Dendritic cell treated with granulocyte-macrophage colony-stimulating factor and Interleukin-4, amounts not matched to agents 40 ng/mL and 50 ng/mL, for 4 days (primary cell): ENCODE results near the gene PI4KA.
A peak's percentile ranks its signal among the peaks of the same experiment; 100 is the strongest.

Experiments
- H3K27ac Mint-ChIP-seq: one replicate; pipeline ENCODE4 v1.8.0; 2022; ENCODE audit warnings: mild to moderate bottlenecking, mixed read lengths
- H3K27me3 Mint-ChIP-seq: one replicate; pipeline ENCODE4 v1.8.0; 2022; ENCODE audit warnings: mild to moderate bottlenecking, mixed read lengths
- H3K36me3 Mint-ChIP-seq: one replicate; pipeline ENCODE4 v1.8.0; 2022; ENCODE audit warnings: low read depth, mixed read lengths
- H3K4me1 Mint-ChIP-seq: one replicate; pipeline ENCODE4 v1.8.0; 2022; ENCODE audit warnings: low read depth, mixed read lengths
- H3K4me3 Mint-ChIP-seq: one replicate; pipeline ENCODE4 v1.8.0; 2022; ENCODE audit warnings: mild to moderate bottlenecking, moderate library complexity, mixed read lengths
- H3K9me3 Mint-ChIP-seq: one replicate; pipeline ENCODE4 v1.8.0; 2022; ENCODE audit warnings: mixed read lengths
- intact Hi-C: fragments of 100-400 bp; cut with micrococcal nuclease; formaldehyde crosslinking; loops from one replicate; pipeline ENCODE4 v1.15.0; 2022

Gene PI4KA

DNA sequence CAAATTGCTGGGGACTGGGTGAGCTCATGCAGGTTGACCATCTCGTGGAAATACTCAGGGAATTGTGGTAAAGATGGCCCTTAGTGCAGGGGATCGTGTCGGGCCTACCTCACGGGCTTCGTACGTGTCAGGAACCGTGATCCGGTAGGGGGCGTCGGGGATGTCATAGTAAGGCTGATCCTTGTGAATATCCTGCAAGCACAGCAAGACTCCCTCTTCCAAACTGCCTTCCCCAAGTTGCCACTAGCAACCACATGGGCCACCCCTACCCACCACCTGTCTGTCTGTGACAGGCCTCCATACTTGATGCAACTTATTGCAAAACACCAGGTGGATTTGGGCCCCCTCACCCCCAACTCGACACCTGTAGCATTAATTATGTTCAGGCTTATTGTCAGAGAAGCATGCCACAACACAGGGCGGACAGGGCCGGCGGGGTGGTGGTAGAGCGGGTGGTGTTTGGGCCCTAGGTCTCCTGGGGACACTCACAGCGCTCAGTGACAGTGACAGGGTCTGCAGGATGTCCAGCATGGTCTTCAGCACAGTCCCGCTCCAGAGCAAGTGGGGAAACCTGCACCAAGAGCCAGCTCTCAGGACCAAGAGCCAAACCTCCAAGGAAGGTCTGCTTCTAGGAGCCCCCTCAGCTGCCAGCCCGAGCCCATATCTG is 107.3 kb downstream of the PI4KA start:
- intact Hi-C loops = no loop called here
- peaks cover 87% of the 10 kb centered on the region for H3K36me3 Mint-ChIP-seq

DNA sequence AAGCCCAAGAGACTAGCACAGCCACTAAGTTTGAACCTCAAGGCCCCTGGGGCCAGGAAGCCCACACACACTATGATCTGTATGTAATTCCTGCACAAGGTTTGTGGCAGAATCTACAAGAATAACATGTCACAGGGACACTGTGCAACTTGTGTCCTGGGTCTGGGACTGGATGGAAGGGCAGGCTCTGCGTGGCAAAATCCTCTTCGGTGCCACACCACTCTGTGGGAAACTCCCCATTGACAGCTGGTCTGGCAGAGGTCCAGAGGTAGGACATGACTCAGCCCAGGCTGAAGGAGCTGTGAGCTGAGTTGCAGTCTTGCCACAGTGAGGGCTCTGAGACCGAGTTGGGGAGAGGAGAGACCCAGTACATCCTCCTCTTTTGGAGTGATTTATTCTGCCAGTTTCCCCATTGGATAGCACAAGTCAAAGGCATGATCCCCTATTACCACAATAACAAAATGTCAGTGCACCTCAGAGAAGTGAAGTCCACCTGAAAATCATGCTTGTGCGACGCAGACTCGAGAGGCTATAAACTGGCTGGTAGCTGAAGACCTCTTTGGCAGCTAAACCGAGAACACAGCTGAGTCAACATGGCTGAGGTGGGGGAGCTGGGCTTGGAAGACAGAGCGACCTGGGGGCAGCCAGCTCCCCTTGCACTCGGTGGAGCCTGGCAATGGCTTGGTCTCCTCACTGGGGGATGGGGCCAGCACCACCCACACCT is 108.0 kb downstream of the PI4KA start:
- peak overlapping the region; percentile 66 for H3K27ac Mint-ChIP-seq
- H3K4me3 Mint-ChIP-seq = no peak overlapping the region
- H3K36me3 Mint-ChIP-seq = peaks cover 89% of the 10 kb centered on the region
- H3K4me1 Mint-ChIP-seq = peaks cover 40% of the 10 kb centered on the region
- H3K9me3 Mint-ChIP-seq = no peaks in the 10 kb centered on the region
- intact Hi-C loops = no loop called here
- H3K27me3 Mint-ChIP-seq = peaks cover 5% of the 10 kb centered on the region

More for the DNA sequence above, 107.3 kb downstream of the PI4KA start:
- peaks cover 5% of the 10 kb centered on the region for H3K27me3 Mint-ChIP-seq
- H3K27ac Mint-ChIP-seq = peak overlapping the region; percentile 66
- H3K4me3 Mint-ChIP-seq = no peak overlapping the region
- peaks cover 37% of the 10 kb centered on the region for H3K4me1 Mint-ChIP-seq
- H3K9me3 Mint-ChIP-seq = no peaks in the 10 kb centered on the region

DNA sequence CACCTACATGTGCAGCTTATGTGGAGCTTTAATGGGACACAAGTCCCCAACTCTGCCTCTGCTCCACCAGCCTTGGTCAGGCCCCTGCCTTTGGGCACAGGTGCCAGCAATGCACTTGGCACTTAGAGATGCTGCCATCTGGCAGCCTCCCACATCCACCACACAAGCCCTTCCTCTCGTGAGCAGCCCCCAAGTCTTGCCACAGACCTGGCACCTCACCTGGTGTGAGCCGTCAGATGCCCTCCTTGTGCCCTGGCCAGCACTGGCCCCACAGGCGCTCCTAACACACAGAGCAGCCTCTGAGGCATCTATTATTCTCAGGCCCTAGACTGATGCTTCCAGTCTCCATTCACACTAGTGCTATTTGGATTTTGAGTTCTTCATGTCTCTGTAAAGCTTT is 109.2 kb downstream of the PI4KA start:
- intact Hi-C loops = no loop called here
- peaks cover 5% of the 10 kb centered on the region for H3K27me3 Mint-ChIP-seq
- H3K27ac Mint-ChIP-seq = peak overlapping the region; percentile 66
- peaks cover 90% of the 10 kb centered on the region for H3K36me3 Mint-ChIP-seq
- no peak overlapping the region for H3K4me3 Mint-ChIP-seq
- H3K4me1 Mint-ChIP-seq = peaks cover 48% of the 10 kb centered on the region
- no peaks in the 10 kb centered on the region for H3K9me3 Mint-ChIP-seq

- Mint-ChIP-seq H3K4me1 (peaks cover 48% of the 10 kb centered on the region), H3K4me3 (no peak overlapping the region), H3K9me3 (no peaks in the 10 kb centered on the region), H3K27me3 (peaks cover 5% of the 10 kb centered on the region), H3K36me3 (peaks cover 90% of the 10 kb centered on the region), H3K27ac (peak overlapping the region; percentile 66)
- intact Hi-C loops = no loop called here
Measured at GRCh38 chr22:20748731-20749428, 109.7 kb downstream of the PI4KA start.

GRCh38 chr22:20748082-20748481 is 110.5 kb downstream of the PI4KA start:
- Mint-ChIP-seq H3K27me3 (peaks cover 5% of the 10 kb centered on the region), H3K27ac (peak overlapping the region; percentile 66), H3K4me1 (peaks cover 48% of the 10 kb centered on the region), H3K4me3 (no peak overlapping the region), H3K9me3 (no peaks in the 10 kb centered on the region), H3K36me3 (peaks cover 90% of the 10 kb centered on the region)
- intact Hi-C loops = no loop called here

GRCh38 chr22:20747223-20747622 is 111.4 kb downstream of the PI4KA start:
- Mint-ChIP-seq H3K9me3 (no peaks in the 10 kb centered on the region), H3K4me3 (no peak overlapping the region), H3K36me3 (peaks cover 90% of the 10 kb centered on the region), H3K4me1 (peaks cover 48% of the 10 kb centered on the region), H3K27ac (no peak overlapping the region), H3K27me3 (peaks cover 5% of the 10 kb centered on the region)
- intact Hi-C loops = no loop called here

- no peak overlapping the region for H3K4me3 Mint-ChIP-seq
Measured at GRCh38 chr22:20746431-20747189, 112.0 kb downstream of the PI4KA start.

DNA sequence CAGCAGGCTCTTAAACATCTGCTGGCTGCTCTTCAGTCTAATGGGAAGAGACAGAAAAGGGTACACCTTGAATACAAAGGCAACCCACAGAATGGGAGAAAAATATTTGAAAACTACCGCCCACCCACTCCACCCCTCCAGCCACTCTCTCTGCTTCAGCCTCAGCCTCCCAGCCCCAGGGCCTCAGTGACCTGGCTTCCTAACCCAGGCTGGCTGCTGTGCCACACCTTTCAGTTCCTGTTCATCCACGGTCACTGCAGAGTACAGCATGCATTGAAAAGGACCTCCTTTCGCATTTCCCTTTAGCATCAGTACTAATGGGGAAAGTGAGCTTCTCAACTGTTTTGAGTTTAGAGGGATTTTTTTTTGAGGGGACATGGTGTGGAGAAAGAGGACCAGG is 113.5 kb downstream of the PI4KA start:
- Mint-ChIP-seq H3K36me3 (peaks cover 90% of the 10 kb centered on the region), H3K4me3 (no peak overlapping the region), H3K9me3 (peaks cover 10% of the 10 kb centered on the region), H3K27ac (no peak overlapping the region), H3K27me3 (no peaks in the 10 kb centered on the region), H3K4me1 (peaks cover 32% of the 10 kb centered on the region)
- intact Hi-C loops = no loop called here

More at GRCh38 chr22:20746431-20747189, 112.0 kb downstream of the PI4KA start:
- Mint-ChIP-seq H3K4me1 (peaks cover 47% of the 10 kb centered on the region), H3K36me3 (peaks cover 90% of the 10 kb centered on the region), H3K27me3 (peaks cover 5% of the 10 kb centered on the region), H3K9me3 (no peaks in the 10 kb centered on the region), H3K27ac (no peak overlapping the region)
- intact Hi-C loops = no loop called here

DNA sequence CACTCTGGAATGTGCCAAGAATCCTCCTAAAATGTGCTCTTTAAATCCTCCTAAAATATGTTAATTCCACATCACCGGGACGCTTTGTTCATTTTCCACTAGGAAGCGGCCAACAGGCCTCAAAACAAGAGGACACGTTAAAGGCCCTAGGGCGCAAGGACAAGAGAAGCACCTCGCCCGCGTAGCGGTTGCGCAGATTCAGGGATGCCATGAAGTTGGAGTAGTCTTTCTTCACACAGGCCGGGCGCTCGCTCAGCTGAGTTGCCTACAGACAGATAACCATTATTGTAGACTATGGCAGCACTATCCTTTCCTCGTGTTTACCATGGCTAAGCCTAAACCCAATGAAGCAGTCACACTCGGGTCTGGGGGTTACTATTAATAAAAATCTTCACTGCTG is 114.2 kb downstream of the PI4KA start:
- peaks cover 90% of the 10 kb centered on the region for H3K36me3 Mint-ChIP-seq

DNA sequence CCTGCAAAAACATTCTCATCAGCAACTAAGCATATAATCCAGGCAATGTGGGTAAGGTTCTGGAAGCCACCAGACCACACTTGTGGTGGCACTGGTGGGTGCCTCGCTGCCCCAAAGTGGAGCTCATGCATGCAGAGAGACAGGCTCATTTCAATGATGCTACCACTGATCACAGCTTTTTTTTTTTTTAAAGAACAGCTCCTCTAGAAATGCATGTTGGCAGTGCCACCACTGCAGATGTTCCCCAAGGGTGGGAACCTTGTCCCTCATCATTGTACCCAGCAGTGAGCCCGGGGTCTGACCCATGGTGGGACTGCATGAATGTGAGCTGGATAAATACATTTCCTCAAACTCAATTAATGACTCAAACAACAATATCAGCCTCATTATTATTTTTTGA is 115.8 kb downstream of the PI4KA start:
- no peak overlapping the region for H3K4me3 Mint-ChIP-seq
- peaks cover 94% of the 10 kb centered on the region for H3K36me3 Mint-ChIP-seq
- H3K27ac Mint-ChIP-seq = no peak overlapping the region
- H3K27me3 Mint-ChIP-seq = no peaks in the 10 kb centered on the region
- intact Hi-C loops = loop anchor here (5.0 kb wide), 1 partner anchor 180 kb away; no protein-coding TSS in a partner anchor
- H3K4me1 Mint-ChIP-seq = peaks cover 23% of the 10 kb centered on the region
- H3K9me3 Mint-ChIP-seq = peaks cover 14% of the 10 kb centered on the region

More for the DNA sequence above, 114.2 kb downstream of the PI4KA start:
- H3K9me3 Mint-ChIP-seq = peaks cover 14% of the 10 kb centered on the region
- intact Hi-C loops = loop anchor here (5.0 kb wide), 1 partner anchor 182 kb away; no protein-coding TSS in a partner anchor
- no peak overlapping the region for H3K4me3 Mint-ChIP-seq
- H3K27me3 Mint-ChIP-seq = no peaks in the 10 kb centered on the region
- H3K4me1 Mint-ChIP-seq = peaks cover 25% of the 10 kb centered on the region
- H3K27ac Mint-ChIP-seq = no peak overlapping the region

- intact Hi-C loops = loop anchor here (5.0 kb wide), 1 partner anchor 180 kb away; no protein-coding TSS in a partner anchor
- Mint-ChIP-seq H3K9me3 (peaks cover 14% of the 10 kb centered on the region), H3K4me1 (peaks cover 24% of the 10 kb centered on the region), H3K27me3 (no peaks in the 10 kb centered on the region), H3K27ac (no peak overlapping the region), H3K4me3 (no peak overlapping the region), H3K36me3 (peaks cover 91% of the 10 kb centered on the region)
Measured at GRCh38 chr22:20741634-20742581, 116.7 kb downstream of the PI4KA start.

- H3K4me1 Mint-ChIP-seq = peaks cover 31% of the 10 kb centered on the region
- no peak overlapping the region for H3K4me3 Mint-ChIP-seq
- H3K27me3 Mint-ChIP-seq = no peaks in the 10 kb centered on the region
- intact Hi-C loops = loop anchor here (5.0 kb wide), 1 partner anchor 179 kb away; no protein-coding TSS in a partner anchor
- peaks cover 93% of the 10 kb centered on the region for H3K36me3 Mint-ChIP-seq
- H3K27ac Mint-ChIP-seq = no peak overlapping the region
- peaks cover 14% of the 10 kb centered on the region for H3K9me3 Mint-ChIP-seq
Measured at GRCh38 chr22:20741008-20741633, 117.5 kb downstream of the PI4KA start.
